Effector memory CD4-positive, alpha-beta T cell (primary cell): ENCODE measurements around the gene ALG12.

ENCODE experiments used
- DNase-seq, 3 donors: peaks; one replicate each; pipeline ENCODE4 v3.0.0-alpha.2; 2020
- H3K27ac ChIP-seq: 2 replicates; pipeline ENCODE4 v1.7.0; 2013; ENCODE audit warnings: mild to moderate bottlenecking, low read length, moderate library complexity; ENCODE audit not compliant: insufficient read depth, poor library complexity, severe bottlenecking
- H3K27me3 ChIP-seq: replicated peaks from 2 replicates; pipeline ENCODE4 v1.7.0; 2013; ENCODE audit warnings: mild to moderate bottlenecking, low read length; ENCODE audit not compliant: insufficient read depth, control insufficient read depth, poor library complexity, severe bottlenecking
- H3K36me3 ChIP-seq: 2 replicates; pipeline ENCODE4 v1.7.0; 2013; ENCODE audit warnings: mild to moderate bottlenecking, low read length, moderate library complexity; ENCODE audit not compliant: control insufficient read depth, insufficient read depth
- H3K4me1 ChIP-seq: 2 replicates; pipeline ENCODE4 v1.7.0; 2013; ENCODE audit warnings: low read length, mild to moderate bottlenecking; ENCODE audit not compliant: control insufficient read depth, insufficient read depth, poor library complexity, severe bottlenecking
- H3K4me3 ChIP-seq: 2 replicates; pipeline ENCODE4 v1.7.0; 2013; ENCODE audit warnings: low read length, low read depth, mild to moderate bottlenecking; ENCODE audit not compliant: insufficient read depth, poor library complexity, severe bottlenecking
- H3K9me3 ChIP-seq: 2 replicates; pipeline ENCODE4 v1.7.0; 2013; ENCODE audit warnings: mild to moderate bottlenecking, low read length, moderate library complexity; ENCODE audit not compliant: control insufficient read depth

The ALG12 gene

DNA sequence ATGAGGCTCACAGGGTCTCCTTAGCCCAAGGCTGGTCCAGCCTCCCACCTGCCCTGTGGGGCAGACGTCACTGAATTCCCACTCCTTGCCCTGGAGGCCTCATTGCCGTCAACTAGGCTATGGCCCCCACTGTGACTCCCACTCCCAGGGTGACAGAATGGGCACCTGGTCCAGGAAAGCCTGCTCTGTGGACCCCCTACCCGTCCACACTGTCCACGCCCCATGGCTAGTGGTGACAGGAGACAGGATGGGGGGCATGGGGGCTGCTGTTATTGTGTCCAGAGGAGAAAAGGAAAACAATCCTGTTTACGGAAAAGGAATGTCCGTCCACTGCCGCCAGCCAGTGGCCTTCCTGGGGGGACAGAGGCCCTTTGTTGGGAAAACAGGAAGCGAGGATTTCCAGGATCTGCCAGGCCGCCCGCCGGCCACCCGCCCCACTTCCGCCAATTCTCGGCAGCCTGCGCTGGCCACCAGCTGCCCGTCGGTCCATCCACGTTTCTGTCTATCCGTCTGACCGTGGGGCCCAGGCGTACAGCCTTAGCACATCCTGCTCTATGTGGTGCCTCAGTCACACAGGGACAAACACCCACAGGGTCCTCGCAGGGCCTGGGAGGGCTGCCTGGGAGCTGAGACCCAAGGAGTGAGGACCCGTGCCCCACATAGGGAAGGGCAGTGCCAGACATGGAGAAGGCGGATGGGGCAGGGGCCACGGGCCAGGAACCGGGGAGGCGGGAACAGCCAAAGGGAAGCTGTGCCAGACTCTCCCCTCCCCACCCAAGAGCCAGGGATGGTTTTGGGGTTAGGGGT is 19.7 kb upstream of the ALG12 start:
- Histone ChIP-seq H3K27me3 (no peaks in the 10 kb centered on the region), H3K4me3 (no peak overlapping the region), H3K9me3 (no peaks in the 10 kb centered on the region), H3K27ac (peak overlapping the region; percentile 92), H3K36me3 (no peaks in the 10 kb centered on the region), H3K4me1 (peaks cover 22% of the 10 kb centered on the region)
- DNase-seq, result no peak

DNA sequence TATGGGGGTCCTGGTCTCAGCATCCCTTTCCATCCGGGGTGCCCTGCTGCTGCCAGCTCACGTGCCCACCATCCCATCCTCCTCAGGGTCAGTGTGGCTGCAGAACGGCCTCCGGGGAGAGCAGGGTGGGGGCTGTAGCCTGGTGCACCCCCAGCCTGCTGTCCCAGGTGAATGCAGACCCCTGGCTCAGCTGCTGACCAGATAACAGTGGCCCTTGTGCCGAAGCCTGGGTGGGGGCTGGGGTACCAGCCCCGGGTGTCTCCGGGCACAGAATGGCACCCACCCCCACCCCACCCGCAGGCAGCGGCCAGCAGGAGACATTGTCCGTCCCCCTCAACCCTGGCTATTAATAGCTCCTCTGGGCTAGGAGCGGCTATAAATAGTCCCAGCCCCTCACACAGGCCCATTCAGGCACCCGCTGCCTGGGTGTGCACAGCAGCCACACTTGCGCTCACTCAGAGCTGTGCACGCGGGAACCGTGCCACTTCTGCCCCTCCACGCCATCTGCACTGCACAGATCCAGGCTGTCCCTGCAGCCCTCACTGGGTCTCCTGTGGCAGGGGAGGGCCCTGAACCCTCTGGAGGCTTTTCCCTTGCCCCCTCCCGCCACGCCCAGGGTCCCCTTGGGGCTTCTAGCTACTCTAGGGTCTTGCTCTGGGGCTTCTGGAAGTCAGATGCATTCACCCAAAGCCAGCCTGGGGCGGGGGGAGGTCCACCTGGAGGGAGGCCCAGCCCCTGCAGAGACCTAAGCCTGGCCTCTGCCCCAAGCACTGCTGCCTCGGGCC is 18.9 kb upstream of the ALG12 start:
- Histone ChIP-seq H3K9me3 (no peaks in the 10 kb centered on the region), H3K36me3 (no peaks in the 10 kb centered on the region), H3K27ac (peak overlapping the region; percentile 92), H3K27me3 (no peaks in the 10 kb centered on the region), H3K4me3 (no peak overlapping the region), H3K4me1 (peaks cover 22% of the 10 kb centered on the region)
- no peak for DNase-seq

DNA sequence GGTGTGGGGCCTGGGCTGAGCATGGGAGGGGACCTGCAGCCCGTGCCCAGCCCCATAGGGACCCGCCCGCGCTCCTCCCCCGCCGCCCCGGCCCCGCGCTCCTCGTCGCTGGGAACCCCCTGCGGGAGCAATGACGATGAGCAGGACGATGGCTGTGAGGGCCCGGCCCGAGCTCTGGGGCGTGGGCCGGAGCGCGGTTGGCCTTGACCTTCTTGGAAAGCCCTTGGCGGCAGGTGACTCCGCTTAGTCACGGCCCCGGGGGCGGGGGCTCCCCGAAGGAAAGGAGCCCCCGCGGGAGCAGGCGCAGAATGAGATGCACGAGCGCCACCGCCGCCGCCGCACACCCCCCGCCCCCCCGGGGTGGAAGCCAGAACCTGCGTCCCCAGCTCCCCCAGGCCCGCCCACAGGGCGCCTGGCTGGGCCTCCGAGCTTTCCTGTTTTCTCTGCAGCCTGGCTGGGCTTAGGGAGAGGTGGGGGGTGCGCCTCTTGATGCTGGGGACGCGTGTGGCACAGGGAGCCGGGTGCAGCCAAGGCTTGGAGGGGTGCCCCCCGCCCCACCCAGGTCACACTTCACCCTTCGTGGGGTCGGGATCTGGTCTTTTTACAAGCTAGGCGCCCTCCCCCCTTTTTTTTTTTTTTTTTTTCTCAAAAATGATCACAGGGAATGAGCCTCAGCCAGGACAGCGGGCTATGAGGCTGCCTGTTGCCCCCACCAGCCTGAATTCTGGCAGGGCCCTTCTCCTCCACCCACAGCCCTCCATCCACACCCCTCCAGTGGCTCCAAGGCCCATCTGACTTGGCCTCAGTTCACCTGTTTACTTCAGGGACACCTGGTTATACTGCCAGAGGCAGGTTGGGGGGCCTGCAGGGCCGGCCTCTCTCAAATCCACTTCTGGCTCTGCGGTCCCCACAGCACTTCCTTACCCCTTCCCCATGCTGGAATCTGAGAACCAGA is 18.1 kb upstream of the ALG12 start:
- H3K4me3 ChIP-seq, result peak overlapping the region; percentile 46
- DNase-seq, result peak; percentile 86 to 94 (median 93)
- no peaks in the 10 kb centered on the region for H3K9me3 ChIP-seq
- H3K36me3 ChIP-seq, result no peaks in the 10 kb centered on the region
- H3K27ac ChIP-seq, result peak overlapping the region; percentile 92
- H3K27me3 ChIP-seq, result no peaks in the 10 kb centered on the region
- peaks cover 24% of the 10 kb centered on the region for H3K4me1 ChIP-seq

DNA sequence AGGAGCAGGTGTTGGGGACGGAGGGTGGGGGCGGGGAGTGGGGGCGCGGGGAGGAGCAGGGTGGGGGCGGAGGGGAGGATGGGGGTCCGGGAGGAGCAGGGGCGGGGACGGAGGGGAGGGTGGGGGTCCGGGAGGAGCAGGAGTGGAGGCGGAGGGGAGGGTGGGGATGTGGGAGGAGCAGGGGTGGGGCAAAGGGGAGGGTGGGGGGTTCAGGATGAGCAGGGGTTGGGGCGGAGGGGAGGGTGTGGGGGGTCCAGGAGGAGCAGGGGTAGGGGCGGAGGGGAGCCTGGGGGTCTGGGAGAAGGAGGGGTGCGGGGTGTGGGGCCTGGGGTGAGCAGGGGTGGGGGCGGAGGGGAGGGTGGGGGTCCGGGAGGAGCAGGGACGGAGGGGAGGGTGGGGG is 17.3 kb upstream of the ALG12 start:
- no peak for DNase-seq
- no peak overlapping the region for H3K4me3 ChIP-seq
- peaks cover 30% of the 10 kb centered on the region for H3K4me1 ChIP-seq
- no peaks in the 10 kb centered on the region for H3K27me3 ChIP-seq
- no peaks in the 10 kb centered on the region for H3K36me3 ChIP-seq
- no peaks in the 10 kb centered on the region for H3K9me3 ChIP-seq
- H3K27ac ChIP-seq, result peak overlapping the region; percentile 90

DNA sequence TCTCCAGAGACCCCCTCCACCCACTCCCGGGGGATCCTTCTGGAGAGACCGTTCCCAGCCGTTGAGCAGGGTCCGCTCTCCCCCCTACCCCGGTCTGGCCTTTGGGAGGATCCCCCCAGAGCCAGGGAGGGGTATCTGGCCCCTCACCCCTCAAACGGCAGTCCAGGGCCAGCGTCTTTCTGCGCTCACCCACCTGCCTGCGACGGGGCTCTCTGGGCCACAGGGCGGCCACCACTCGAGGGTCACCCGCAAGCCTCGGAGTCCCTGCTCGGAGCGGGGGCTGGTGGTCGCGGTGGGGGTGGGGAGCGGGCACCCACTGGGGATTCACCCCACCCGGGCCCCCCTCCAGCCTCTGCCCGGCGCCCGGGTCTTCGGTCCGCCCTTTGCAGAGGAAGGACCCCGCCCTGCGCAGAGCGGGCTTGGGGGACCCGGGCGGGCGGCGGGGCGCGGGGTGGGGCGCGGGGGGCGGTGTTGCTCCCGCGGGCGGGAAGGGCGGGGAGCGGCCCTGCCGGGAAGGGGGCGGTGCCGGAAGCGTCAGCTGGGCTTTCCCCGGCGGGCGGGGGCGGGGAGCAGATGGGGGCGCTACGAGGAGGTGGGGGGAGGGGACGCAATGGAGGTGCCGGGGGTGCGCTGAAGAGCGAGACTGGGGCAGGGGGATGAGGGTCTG is 16.8 kb upstream of the ALG12 start:
- H3K27ac ChIP-seq, result peak overlapping the region; percentile 90
- H3K4me1 ChIP-seq, result peaks cover 33% of the 10 kb centered on the region

DNA sequence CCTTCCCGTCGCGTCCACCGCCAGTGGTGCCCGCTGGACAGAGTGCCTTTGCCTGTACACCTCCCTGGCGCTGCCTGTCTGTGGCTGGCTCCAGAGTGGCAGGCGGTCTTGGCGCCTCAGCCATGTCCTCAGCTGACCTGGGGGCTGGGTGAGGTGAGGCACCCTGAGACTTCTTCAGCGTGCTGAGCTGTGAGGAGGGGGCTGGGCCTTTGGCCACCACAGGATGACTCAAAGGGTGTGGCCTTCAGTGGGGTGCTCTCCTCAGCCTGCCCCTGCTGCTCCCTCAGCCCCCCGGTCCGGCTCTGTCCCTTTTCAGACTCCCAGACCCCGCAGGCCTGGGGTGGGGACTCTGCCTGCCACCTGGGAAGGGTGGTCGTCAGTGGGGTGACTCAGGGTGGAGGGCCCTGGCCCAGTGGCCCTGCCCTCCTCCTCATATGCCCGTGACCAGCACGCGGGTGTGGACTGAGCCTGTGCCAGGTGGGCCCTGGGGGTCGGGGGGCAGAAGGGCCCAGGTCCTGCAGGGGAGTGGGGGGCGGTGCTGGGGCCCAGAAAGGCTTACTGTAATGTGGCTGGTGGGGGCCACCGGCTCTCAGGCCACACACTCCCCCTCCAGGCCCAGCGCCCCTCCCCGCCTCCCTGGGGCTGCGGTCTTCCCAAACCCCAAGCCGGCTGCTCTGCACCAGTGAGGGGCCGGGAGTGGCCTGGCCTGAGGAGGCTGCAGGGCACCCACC is 16.1 kb upstream of the ALG12 start:
- DNase-seq, result peak; percentile 43 to 44 (median 44)
- H3K27ac ChIP-seq, result peak overlapping the region; percentile 90
- H3K4me3 ChIP-seq, result peak overlapping the region; percentile 40
- no peaks in the 10 kb centered on the region for H3K9me3 ChIP-seq
- peaks cover 38% of the 10 kb centered on the region for H3K4me1 ChIP-seq
- H3K27me3 ChIP-seq, result no peaks in the 10 kb centered on the region
- H3K36me3 ChIP-seq, result no peaks in the 10 kb centered on the region

More for the DNA sequence above, 16.8 kb upstream of the ALG12 start:
- no peaks in the 10 kb centered on the region for H3K27me3 ChIP-seq
- peak overlapping the region; percentile 40 for H3K4me3 ChIP-seq
- no peaks in the 10 kb centered on the region for H3K9me3 ChIP-seq
- DNase-seq, result peak; percentile 74 to 78 (median 77)
- no peaks in the 10 kb centered on the region for H3K36me3 ChIP-seq

DNA sequence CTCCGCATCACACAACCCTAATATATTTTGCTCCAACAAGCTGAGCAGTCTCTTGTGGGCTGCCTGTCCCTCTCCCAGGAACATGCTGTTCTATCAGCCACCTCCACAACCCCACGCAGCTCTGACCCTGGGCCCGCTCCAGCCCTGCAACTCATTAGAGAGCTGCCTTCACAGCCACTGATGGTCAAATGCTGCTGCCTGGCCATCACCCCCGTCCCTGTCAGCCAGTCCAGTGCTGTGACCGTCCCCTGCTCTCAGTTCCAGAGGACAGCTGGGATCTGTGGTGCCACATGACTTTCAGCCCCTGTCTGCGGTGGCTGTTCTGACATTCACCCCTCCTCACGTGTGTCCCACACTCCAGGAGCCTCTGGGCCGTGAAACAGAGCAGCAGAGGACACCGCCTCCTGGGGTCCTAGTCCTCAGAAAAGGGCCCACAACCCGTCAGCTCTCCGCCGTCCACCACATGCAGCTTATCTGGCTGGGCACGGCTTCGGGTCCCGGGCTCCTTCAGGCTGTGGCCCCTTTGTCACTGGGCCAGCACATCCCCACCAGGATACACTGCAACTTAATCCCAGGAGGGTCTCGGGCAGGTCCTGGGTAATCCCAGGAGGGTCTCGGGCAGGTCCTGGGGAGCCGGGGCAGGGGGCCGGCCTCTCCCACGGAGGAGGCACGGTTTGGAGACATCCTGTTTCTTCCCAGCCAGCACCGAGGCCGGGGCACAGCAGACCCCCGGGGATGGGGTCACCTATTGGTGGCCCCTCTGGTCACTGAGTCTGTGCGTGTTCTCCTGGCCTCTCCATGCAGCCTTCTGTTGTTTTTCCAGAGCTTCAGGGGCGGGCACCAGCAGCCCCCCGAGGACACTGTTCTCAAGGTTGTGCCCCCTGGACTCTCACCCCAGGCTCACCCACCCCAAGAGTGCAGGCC is 15.3 kb upstream of the ALG12 start:
- Histone ChIP-seq H3K36me3 (no peaks in the 10 kb centered on the region), H3K27me3 (no peaks in the 10 kb centered on the region), H3K4me3 (no peak overlapping the region), H3K9me3 (no peaks in the 10 kb centered on the region), H3K4me1 (peaks cover 41% of the 10 kb centered on the region), H3K27ac (peak overlapping the region; percentile 90)
- DNase-seq, result no peak

DNA sequence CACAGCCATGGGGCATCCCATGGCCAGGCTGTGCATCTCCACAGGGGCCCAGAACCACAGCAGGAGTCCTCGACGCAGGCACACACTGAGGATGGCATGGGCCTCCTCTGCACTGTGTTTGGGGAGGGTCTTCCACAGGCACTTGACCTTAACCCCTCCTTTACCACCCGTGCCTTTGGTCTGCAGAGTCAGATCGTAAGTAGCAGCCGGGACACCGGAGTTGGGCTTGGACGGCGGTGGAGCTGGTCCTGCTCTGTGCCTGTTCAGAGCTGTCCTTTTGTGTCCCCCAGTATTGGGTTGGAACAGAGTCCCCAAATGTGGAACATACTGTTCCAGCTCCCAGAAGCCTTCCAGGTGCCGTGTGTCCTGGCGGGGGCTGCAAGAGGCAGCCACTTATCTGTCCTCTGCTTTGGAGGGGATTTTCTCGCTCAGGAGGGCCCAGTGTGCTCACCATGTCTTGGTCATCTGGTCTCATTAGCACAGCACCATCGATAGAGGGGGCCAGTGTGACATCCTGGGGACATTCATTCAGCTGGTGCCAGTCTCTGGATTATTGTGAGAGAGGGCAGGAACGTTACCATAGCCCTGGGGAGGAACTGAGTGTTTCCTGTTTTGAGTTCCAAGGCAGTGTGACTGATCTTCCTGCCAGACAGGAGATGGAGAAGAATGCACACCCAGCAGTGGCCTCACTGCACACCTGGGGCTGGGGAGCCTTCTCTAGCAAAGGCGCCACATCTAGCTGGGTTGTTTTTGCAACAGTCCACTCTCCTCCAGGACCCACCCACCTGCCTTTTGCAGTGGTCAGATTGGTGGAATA is 12.6 kb upstream of the ALG12 start:
- no peaks in the 10 kb centered on the region for H3K36me3 ChIP-seq
- no peak overlapping the region for H3K4me3 ChIP-seq
- no peaks in the 10 kb centered on the region for H3K27me3 ChIP-seq
- no peaks in the 10 kb centered on the region for H3K9me3 ChIP-seq
- peaks cover 34% of the 10 kb centered on the region for H3K4me1 ChIP-seq
- peak overlapping the region; percentile 10 for H3K27ac ChIP-seq
- DNase-seq, result peak in 1 of 3 donors; percentile 23
